HEK293 (cell line): Measurements from ENCODE around the gene CELSR1.

Experiments used
- CTCF ChIP-seq: fragments of 450-650 bp; formaldehyde crosslinking; IDR thresholded peaks from 2 replicates; pipeline ENCODE4 v1.5.1; 2016; ENCODE audit warnings: missing biosample characterization, missing genetic modification characterization
- GLIS2 ChIP-seq: fragments of 450-650 bp; formaldehyde crosslinking; IDR thresholded peaks from 2 replicates; pipeline ENCODE4 v1.5.1; 2016; ENCODE audit warnings: missing biosample characterization, missing genetic modification characterization
- REST ChIP-seq: fragments of 450-650 bp; formaldehyde crosslinking; IDR thresholded peaks from 2 replicates; pipeline ENCODE4 v1.5.1; 2016; ENCODE audit warnings: missing biosample characterization, missing genetic modification characterization
- SALL2 ChIP-seq: fragments of 450-650 bp; formaldehyde crosslinking; IDR thresholded peaks from 2 replicates; pipeline ENCODE4 v1.5.0; 2017; ENCODE audit warnings: missing biosample characterization, mild to moderate bottlenecking, missing genetic modification characterization, borderline replicate concordance
- ZBTB44 ChIP-seq: fragments of 450-650 bp; IDR thresholded peaks from 2 replicates; pipeline ENCODE4 v1.5.1; 2018; ENCODE audit warnings: missing biosample characterization, mild to moderate bottlenecking, missing genetic modification characterization
- ZBTB8A ChIP-seq: fragments of 450-650 bp; formaldehyde crosslinking; IDR thresholded peaks from 2 replicates; pipeline ENCODE4 v1.5.1; 2016; ENCODE audit warnings: missing biosample characterization, missing genetic modification characterization
- ZFP41 ChIP-seq: fragments of 450-650 bp; formaldehyde crosslinking; IDR thresholded peaks from 2 replicates; pipeline ENCODE4 v1.5.1; 2016; ENCODE audit warnings: missing biosample characterization, missing genetic modification characterization, borderline replicate concordance
- ZNF16 ChIP-seq: fragments of 450-650 bp; formaldehyde crosslinking; IDR thresholded peaks from 2 replicates; pipeline ENCODE4 v1.5.1; 2016; ENCODE audit warnings: low read depth, missing biosample characterization, missing genetic modification characterization
- ZNF202 ChIP-seq: fragments of 450-650 bp; formaldehyde crosslinking; IDR thresholded peaks from 2 replicates; pipeline ENCODE4 v1.5.1; 2016; ENCODE audit warnings: missing biosample characterization, missing genetic modification characterization, borderline replicate concordance
- ZNF274 ChIP-seq, 2 experiments: fragments of 200-500 bp in 1 of 2; fragments of 450-650 bp in 1 of 2; sonication (Bioruptor generic) in 1 of 2; formaldehyde crosslinking in 1 of 2; IDR thresholded peaks; 2 replicates each; pipeline versions ENCODE4 v1.5.1 to v1.6.1; 2014 to 2016; ENCODE audit warnings: borderline replicate concordance in 1 of 2, inconsistent platforms in 1 of 2, low read length in 1 of 2, missing biosample characterization in 1 of 2, missing genetic modification characterization in 1 of 2
- ZNF362 ChIP-seq: fragments of 450-650 bp; formaldehyde crosslinking; IDR thresholded peaks from 2 replicates; pipeline ENCODE4 v1.5.1; 2016; ENCODE audit warnings: missing biosample characterization, missing genetic modification characterization
- ZNF449 ChIP-seq: fragments of 450-650 bp; formaldehyde crosslinking; IDR thresholded peaks from 2 replicates; pipeline ENCODE4 v1.5.1; 2017; ENCODE audit warnings: missing biosample characterization, mild to moderate bottlenecking, missing genetic modification characterization, moderate library complexity
- ZNF610 ChIP-seq: fragments of 450-650 bp; formaldehyde crosslinking; IDR thresholded peaks from 2 replicates; pipeline ENCODE4 v1.5.1; 2016; ENCODE audit warnings: missing biosample characterization, missing genetic modification characterization, borderline replicate concordance
- ZNF837 ChIP-seq: fragments of 450-650 bp; formaldehyde crosslinking; IDR thresholded peaks from 2 replicates; pipeline ENCODE4 v1.5.1; 2016; ENCODE audit warnings: missing biosample characterization, missing genetic modification characterization

GRCh38 chr22:46436595-46437175 is 100.7 kb downstream of the CELSR1 start:
- TF ChIP-seq GLIS2 (no peak), REST (no peak), ZFP41 (tag by site-specific recombination) (no peak), CTCF (tag by site-specific recombination) (no peak), ZNF449 (tag by site-specific recombination) (no peak), SALL2 (tag by site-specific recombination) (no peak), ZNF837 (no peak), ZBTB8A (no peak), ZBTB44 (tag by site-specific recombination) (no peak), ZNF610 (tag by site-specific recombination) (no peak), ZNF274 (IDR thresholded peaks at IDR 0.05; ENCODE audit: low read length) (no peak), ZNF274 (tag by site-specific recombination; IDR thresholded peaks at IDR 0.05; ENCODE audit: borderline replicate concordance) (no peak), ZNF16 (no peak), ZNF202 (tag by site-specific recombination) (no peak), ZNF362 (tag by site-specific recombination) (no peak)
